Ascending aorta (tissue), 2 donors: ENCODE data around the gene ADRM1. TPM values are rescaled to one million over a fixed set of nuclear protein-coding genes. Genes with fewer than 3 reads are reported as not detected.
A peak's percentile ranks its signal among the peaks of the same experiment; 100 is the strongest.

Experiments used
- DNase-seq, 2 donors: peaks; one replicate each; pipeline ENCODE4 v3.0.0-alpha.2; 2019; ENCODE audit warnings: low spot score in 2 of 2
- H3K27ac ChIP-seq, 2 donors: fragments of 200-600 bp; sonication (generic); one replicate each; pipeline ENCODE4 v1.5.1; 2016 to 2017; ENCODE audit warnings: mild to moderate bottlenecking in 1 of 2
- H3K27me3 ChIP-seq: fragments of 200-600 bp; sonication (generic); one replicate; pipeline ENCODE4 v1.5.1; 2017
- H3K36me3 ChIP-seq, 2 donors: fragments of 200-600 bp; sonication (generic); one replicate each; pipeline ENCODE4 v1.5.1; 2016
- H3K4me1 ChIP-seq, 2 donors: fragments of 200-600 bp; sonication (generic); one replicate each; pipeline ENCODE4 v1.5.1; 2016 to 2017; ENCODE audit warnings: mild to moderate bottlenecking in 1 of 2
- H3K4me3 ChIP-seq, 2 donors: fragments of 200-600 bp; sonication (generic); one replicate each; pipeline ENCODE4 v1.5.1; 2016 to 2017; ENCODE audit warnings: mild to moderate bottlenecking in 1 of 2
- H3K9me3 ChIP-seq, 2 donors: fragments of 200-600 bp; sonication (generic); one replicate each; pipeline ENCODE4 v1.5.1; 2016
- CTCF ChIP-seq, 3 experiments: fragments of 200-600 bp in 2 of 3; fragments of 450-650 bp in 1 of 3; sonication (generic) in 2 of 3; IDR thresholded peaks; one replicate each; pipeline ENCODE4 v1.5.1; 2016 to 2019; ENCODE audit warnings: antibody characterized with exemption in 3 of 3, mild to moderate bottlenecking in 1 of 3, moderate library complexity in 1 of 3
- intact Hi-C: fragments of 100-400 bp; cut with DNase I; formaldehyde crosslinking; loops from one replicate; pipeline ENCODE4 v1.15.1; 2023
- total RNA-seq: library from RNA; depleted of rRNA; stranded (reverse); fragments of >200 nt; gene quantifications from one replicate; pipeline ENCODE4 v1.1.0, GENCODE V29; 2016

The ADRM1 gene
- 236 TPM for total RNA-seq

- peak; percentile 98 to 99 (median 99) for TF ChIP-seq CTCF (IDR thresholded peaks at IDR 0.05)
- H3K27ac ChIP-seq: peak within 1 kb of the TSS; percentile 98 to 99
- H3K4me1 ChIP-seq: peaks cover 12 to 20% of the 10 kb centered on the region in 2 donors
- peak within 1 kb of the TSS; percentile 70 to 92 for H3K4me3 ChIP-seq
- intact Hi-C loops: loop anchor here (1.0 to 5.0 kb wide), 7 partner anchors 50 to 492 kb away; partner anchors contain the start of genes OSBPL2 and RPS21
- peaks cover 29 to 38% of the 10 kb centered on the region in 2 donors for H3K36me3 ChIP-seq
- H3K27me3 ChIP-seq: no peaks in the 10 kb centered on the region
- H3K9me3 ChIP-seq: no peaks in the 10 kb centered on the region
- peak; percentile 82 to 98 for DNase-seq
Measured at GRCh38 chr20:62302341-62303061, at the start of gene ADRM1. Gene ADRM1, plus strand, starts transcription at chr20:62302997. Its CDS starts 572 bp downstream, at chr20:62303569.

- H3K27ac ChIP-seq: no peak overlapping the region
- H3K27me3 ChIP-seq: no peaks in the 10 kb centered on the region
- H3K9me3 ChIP-seq: no peaks in the 10 kb centered on the region
- H3K4me3 ChIP-seq: no peak overlapping the region
- no peak for TF ChIP-seq CTCF (IDR thresholded peaks at IDR 0.05)
- peaks cover 14 to 17% of the 10 kb centered on the region in 2 donors for H3K36me3 ChIP-seq
- DNase-seq: no peak
- intact Hi-C loops: no loop called here
- peaks cover 0 to 7% of the 10 kb centered on the region in 2 donors for H3K4me1 ChIP-seq
Measured at GRCh38 chr20:62253398-62253797, 49.4 kb upstream of the ADRM1 start.

- DNase-seq: no peak
- Histone ChIP-seq H3K27me3 (no peaks in the 10 kb centered on the region), H3K36me3 (peaks cover 18 to 20% of the 10 kb centered on the region in 2 donors), H3K27ac (no peak overlapping the region), H3K4me3 (no peak overlapping the region), H3K9me3 (no peaks in the 10 kb centered on the region), H3K4me1 (peaks cover 0 to 11% of the 10 kb centered on the region in 2 donors)
- intact Hi-C loops: no loop called here
- TF ChIP-seq CTCF (IDR thresholded peaks at IDR 0.05): no peak
Measured at GRCh38 chr20:62254021-62254724, 48.6 kb upstream of the ADRM1 start.

- Histone ChIP-seq H3K27me3 (no peaks in the 10 kb centered on the region), H3K4me3 (no peak overlapping the region), H3K27ac (no peak overlapping the region), H3K4me1 (peaks cover 0 to 4% of the 10 kb centered on the region in 2 donors), H3K36me3 (peaks cover 34 to 38% of the 10 kb centered on the region in 2 donors), H3K9me3 (no peaks in the 10 kb centered on the region)
- intact Hi-C loops: no loop called here
- TF ChIP-seq CTCF (IDR thresholded peaks at IDR 0.05): no peak
- DNase-seq: no peak
Measured at GRCh38 chr20:62255976-62256375, 46.8 kb upstream of the ADRM1 start.

- intact Hi-C loops: no loop called here
- peaks cover 61 to 64% of the 10 kb centered on the region in 2 donors for H3K36me3 ChIP-seq
- DNase-seq: peak in 1 of 2 donors; percentile 73
- no peak for TF ChIP-seq CTCF (IDR thresholded peaks at IDR 0.05)
- no peak overlapping the region for H3K27ac ChIP-seq
- H3K27me3 ChIP-seq: no peaks in the 10 kb centered on the region
- no peaks in the 10 kb centered on the region for H3K9me3 ChIP-seq
- H3K4me1 ChIP-seq: peaks cover 0 to 4% of the 10 kb centered on the region in 2 donors
- H3K4me3 ChIP-seq: no peak overlapping the region
Measured at GRCh38 chr20:62258499-62259293, 44.1 kb upstream of the ADRM1 start.
